Chondrocyte (in vitro differentiated cells): Measurements from ENCODE around the gene FAM25G. TPM values are rescaled to one million over a fixed set of nuclear protein-coding genes. Genes with fewer than 3 reads are reported as not detected.
"Not testable (repeated sequence)": the region's sequence is repeated elsewhere in the genome, so short reads cannot be mapped to it uniquely, and the experiment has no call there.

Experiments used
- DNase-seq: peaks from one replicate; pipeline ENCODE4 v3.0.0; 2021; ENCODE audit warnings: mixed read lengths, low spot score
- H3K27ac Mint-ChIP-seq: one replicate; pipeline ENCODE4 v1.8.0; 2021; ENCODE audit warnings: mild to moderate bottlenecking, moderate library complexity, mixed read lengths; ENCODE audit not compliant: unreplicated experiment
- H3K27me3 Mint-ChIP-seq: 2 replicates; pipeline ENCODE4 v1.8.0; 2021; ENCODE audit warnings: low read depth, mixed read lengths
- H3K36me3 Mint-ChIP-seq: 2 replicates; pipeline ENCODE4 v1.8.0; 2021; ENCODE audit warnings: low read depth, mixed read lengths
- H3K4me1 Mint-ChIP-seq: 2 replicates; pipeline ENCODE4 v1.8.0; 2021; ENCODE audit warnings: low read depth, mild to moderate bottlenecking, mixed read lengths
- H3K4me3 Mint-ChIP-seq: one replicate; pipeline ENCODE4 v1.8.0; 2021; ENCODE audit warnings: mild to moderate bottlenecking, moderate library complexity, mixed read lengths; ENCODE audit not compliant: unreplicated experiment
- H3K9me3 Mint-ChIP-seq: 2 replicates; pipeline ENCODE4 v1.8.0; 2021; ENCODE audit warnings: low read depth, mixed read lengths
- long read RNA-seq: library from polyadenylated mRNA; stranded (forward); transcript quantifications from one replicate; pipeline ENCODE4 v2.0.0, GENCODE V29; 2021
- total RNA-seq: library from RNA; stranded (reverse); gene quantifications from 3 replicates; pipeline ENCODE4 v1.2.1, GENCODE V29; 2021

Gene FAM25G
- total RNA-seq, result not detected in 3 replicates
- long read RNA-seq, result 0 reads

GRCh38 chr10:47491600-47491999, at the start of gene FAM25G:
TSS of gene FAM25G (minus strand) at chr10:47491700. CDS start at chr10:47491674, 26 bp downstream.
- H3K27me3 Mint-ChIP-seq, H3K4me1 Mint-ChIP-seq, H3K9me3 Mint-ChIP-seq, DNase-seq, H3K27ac Mint-ChIP-seq, H3K4me3 Mint-ChIP-seq, H3K36me3 Mint-ChIP-seq: not testable (repeated sequence)

DNA sequence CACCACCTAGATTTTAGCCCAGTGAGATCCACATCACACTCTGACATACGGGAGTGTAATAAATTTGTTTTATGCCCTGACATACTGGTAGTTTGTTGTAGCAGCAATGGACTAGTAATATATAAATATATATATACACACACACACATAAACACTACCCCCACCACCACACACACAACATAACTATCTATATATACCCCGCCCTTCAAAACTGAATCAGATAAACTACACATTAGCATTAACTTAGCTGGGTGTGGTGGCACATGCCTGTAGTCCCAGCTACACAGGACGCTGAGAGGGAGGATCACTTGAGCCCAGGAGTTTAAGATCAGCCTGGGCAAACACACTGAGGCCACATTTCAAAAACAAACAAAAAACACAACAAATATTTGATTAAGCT, 44.9 kb upstream of the FAM25G start:
- not testable (repeated sequence) for DNase-seq, H3K27ac Mint-ChIP-seq, H3K4me1 Mint-ChIP-seq, H3K36me3 Mint-ChIP-seq, H3K9me3 Mint-ChIP-seq, H3K27me3 Mint-ChIP-seq, H3K4me3 Mint-ChIP-seq

- not testable (repeated sequence) for H3K4me1 Mint-ChIP-seq, H3K27ac Mint-ChIP-seq, H3K27me3 Mint-ChIP-seq, DNase-seq, H3K36me3 Mint-ChIP-seq, H3K9me3 Mint-ChIP-seq, H3K4me3 Mint-ChIP-seq
Observed at GRCh38 chr10:47523475-47523874, 32.0 kb upstream of the FAM25G start, which contains the start of gene AGAP9. TSS of gene AGAP9 (minus strand) at chr10:47523638. CDS start at chr10:47523526, 112 bp downstream.

DNA sequence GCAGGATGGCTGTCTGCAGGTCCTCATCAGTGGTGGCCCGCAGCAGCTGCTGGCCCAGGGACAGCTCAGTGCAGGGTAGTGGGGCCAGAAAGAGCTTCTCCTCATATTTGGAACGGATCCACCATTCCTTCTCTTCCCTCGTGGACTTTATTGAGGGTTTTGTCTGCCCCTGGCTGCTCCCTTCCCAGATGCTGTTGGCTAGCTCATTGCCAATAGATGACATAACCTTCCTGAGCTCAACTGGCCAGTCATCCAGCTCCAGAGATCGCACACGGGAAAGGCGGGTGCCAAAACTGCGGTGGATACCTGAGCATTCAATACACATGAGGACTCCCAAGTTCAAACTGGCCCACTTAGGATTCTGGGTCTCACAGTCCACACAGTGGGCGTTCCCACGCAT, 10.8 kb upstream of the FAM25G start:
- not testable (repeated sequence) for H3K36me3 Mint-ChIP-seq, H3K27ac Mint-ChIP-seq, DNase-seq, H3K4me1 Mint-ChIP-seq, H3K9me3 Mint-ChIP-seq, H3K4me3 Mint-ChIP-seq, H3K27me3 Mint-ChIP-seq

- H3K36me3 Mint-ChIP-seq, H3K4me3 Mint-ChIP-seq, DNase-seq, H3K4me1 Mint-ChIP-seq, H3K27me3 Mint-ChIP-seq, H3K9me3 Mint-ChIP-seq, H3K27ac Mint-ChIP-seq: not testable (repeated sequence)
Observed at GRCh38 chr10:47494226-47494625, 2.7 kb upstream of the FAM25G start.

- not testable (repeated sequence) for H3K36me3 Mint-ChIP-seq, H3K4me3 Mint-ChIP-seq, H3K27me3 Mint-ChIP-seq, H3K27ac Mint-ChIP-seq, H3K9me3 Mint-ChIP-seq, DNase-seq, H3K4me1 Mint-ChIP-seq
Observed at GRCh38 chr10:47489630-47490029, 1.9 kb downstream of the FAM25G start.

DNA sequence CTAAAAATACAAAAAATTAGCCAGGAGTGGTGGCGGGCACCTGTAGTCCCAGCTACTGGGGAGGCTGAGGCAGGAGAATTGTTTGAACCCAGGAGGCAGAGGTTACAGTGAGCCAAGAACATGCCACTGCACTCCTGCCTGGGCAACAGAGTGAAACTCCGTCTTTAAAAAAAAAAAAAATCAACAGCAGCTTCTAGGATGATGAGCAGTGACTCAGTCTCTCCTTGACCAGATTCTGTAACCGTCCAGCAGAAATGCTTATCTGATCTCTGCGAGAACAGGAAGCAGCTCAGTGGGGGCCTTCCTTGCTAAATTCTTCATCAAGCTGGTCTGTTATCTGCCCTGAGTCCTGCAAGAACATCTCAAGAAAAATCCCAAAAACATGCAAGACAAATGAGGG, 5.6 kb downstream of the FAM25G start:
- H3K9me3 Mint-ChIP-seq, H3K27ac Mint-ChIP-seq, DNase-seq, H3K27me3 Mint-ChIP-seq, H3K4me3 Mint-ChIP-seq, H3K36me3 Mint-ChIP-seq, H3K4me1 Mint-ChIP-seq: not testable (repeated sequence)

- H3K27ac Mint-ChIP-seq, DNase-seq, H3K27me3 Mint-ChIP-seq, H3K9me3 Mint-ChIP-seq, H3K36me3 Mint-ChIP-seq, H3K4me3 Mint-ChIP-seq, H3K4me1 Mint-ChIP-seq: not testable (repeated sequence)
Observed at GRCh38 chr10:47484786-47485185, 6.7 kb downstream of the FAM25G start.

GRCh38 chr10:47483923-47484322, 7.6 kb downstream of the FAM25G start, which contains the start of gene ANXA8:
TSS of gene ANXA8 (minus strand) at chr10:47484115. CDS start at chr10:47483933, 182 bp downstream.
- H3K27me3 Mint-ChIP-seq, H3K36me3 Mint-ChIP-seq, H3K27ac Mint-ChIP-seq, DNase-seq, H3K4me3 Mint-ChIP-seq, H3K4me1 Mint-ChIP-seq, H3K9me3 Mint-ChIP-seq: not testable (repeated sequence)

DNA sequence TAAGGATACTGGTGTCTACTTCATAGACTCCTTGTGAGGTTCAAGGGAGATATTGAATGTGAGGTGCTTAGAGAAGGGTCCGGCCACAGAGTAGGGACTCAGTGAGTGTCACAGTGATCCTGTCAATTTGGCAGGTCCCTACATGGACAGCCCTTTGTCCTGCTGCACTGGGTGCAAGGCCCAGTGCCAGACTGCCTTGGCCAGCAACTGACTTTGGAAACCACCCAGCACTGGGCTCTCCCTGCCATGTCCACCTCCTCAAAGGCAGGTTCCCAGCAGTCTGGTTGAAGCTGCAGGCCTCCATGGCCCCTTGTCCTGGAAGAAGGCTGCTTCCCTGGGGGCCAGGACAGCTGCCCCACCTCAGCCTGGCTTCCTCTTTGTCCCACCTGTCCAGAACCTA, 9.1 kb downstream of the FAM25G start:
- not testable (repeated sequence) for H3K27ac Mint-ChIP-seq, H3K9me3 Mint-ChIP-seq, H3K4me1 Mint-ChIP-seq, H3K36me3 Mint-ChIP-seq, DNase-seq, H3K27me3 Mint-ChIP-seq, H3K4me3 Mint-ChIP-seq

DNA sequence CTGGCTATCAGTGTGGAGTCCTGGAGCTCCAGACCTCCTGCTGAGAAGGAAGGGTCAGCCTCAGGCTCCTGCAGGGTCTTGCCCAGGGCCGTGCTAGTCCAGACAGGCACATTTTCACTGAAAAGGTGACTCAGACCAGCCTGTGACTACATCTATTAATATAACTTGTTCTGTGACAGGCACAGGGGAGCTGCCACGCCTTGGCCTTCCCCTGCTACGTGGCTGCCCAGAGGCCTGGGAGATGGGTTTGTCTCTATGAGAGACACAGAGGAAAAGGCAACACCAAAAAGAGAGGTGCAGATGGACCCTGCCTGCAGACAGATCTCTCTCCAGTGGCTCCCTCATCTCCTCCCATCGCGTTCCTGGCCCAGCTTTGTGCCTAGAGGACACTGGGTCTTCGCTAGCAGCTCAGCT, 9.7 kb downstream of the FAM25G start:
- not testable (repeated sequence) for DNase-seq

GRCh38 chr10:47481182-47481766, 10.2 kb downstream of the FAM25G start:
- H3K4me1 Mint-ChIP-seq, H3K27ac Mint-ChIP-seq, H3K4me3 Mint-ChIP-seq, H3K27me3 Mint-ChIP-seq, H3K36me3 Mint-ChIP-seq, DNase-seq, H3K9me3 Mint-ChIP-seq: not testable (repeated sequence)

More for the DNA sequence above, 9.7 kb downstream of the FAM25G start:
- not testable (repeated sequence) for H3K4me3 Mint-ChIP-seq, H3K9me3 Mint-ChIP-seq, H3K27ac Mint-ChIP-seq, H3K36me3 Mint-ChIP-seq, H3K27me3 Mint-ChIP-seq, H3K4me1 Mint-ChIP-seq

DNA sequence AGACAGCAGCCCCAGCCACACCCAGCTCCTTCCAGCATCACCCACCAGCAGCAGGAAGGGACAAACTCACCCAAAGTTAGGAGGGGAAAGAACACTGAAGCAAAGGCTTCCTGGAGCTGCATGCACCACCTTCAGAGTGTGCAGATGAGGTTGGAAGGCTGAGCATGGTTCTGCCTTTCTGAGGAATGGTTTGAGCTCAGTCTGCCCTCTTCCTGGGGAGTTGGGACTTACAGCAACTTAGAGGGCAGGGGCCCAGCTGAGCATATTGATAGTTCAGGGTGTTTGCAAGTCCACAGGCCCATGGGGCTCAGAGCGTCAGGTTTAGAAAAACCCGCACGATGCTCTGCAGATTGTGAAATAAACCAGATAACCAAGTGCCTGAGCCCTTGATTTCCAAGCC, 11.4 kb downstream of the FAM25G start:
- not testable (repeated sequence) for H3K4me3 Mint-ChIP-seq, H3K27ac Mint-ChIP-seq, H3K27me3 Mint-ChIP-seq, H3K9me3 Mint-ChIP-seq, DNase-seq, H3K4me1 Mint-ChIP-seq, H3K36me3 Mint-ChIP-seq
